ENCODE results near the gene PTPRD. TPM values are rescaled to one million over a fixed set of nuclear protein-coding genes. Genes with fewer than 3 reads are reported as not detected.

The PTPRD gene
- total RNA-seq, 1 donor from 2014 or later = 30.8 TPM

GRCh38 chr9:10112070-10112469 is 500.7 kb downstream of the PTPRD start:
- H3K9me3 ChIP-seq = no peaks in the 10 kb centered on the region
- no peak for TF ChIP-seq CTCF (IDR thresholded peaks at IDR 0.05)
- no peak overlapping the region for H3K27ac ChIP-seq
- no peak for DNase-seq
- H3K4me3 ChIP-seq = no peak overlapping the region
- no peak for ATAC-seq
- no peaks in the 10 kb centered on the region for H3K27me3 ChIP-seq
- no peaks in the 10 kb centered on the region for H3K36me3 ChIP-seq
- H3K4me1 ChIP-seq = no peaks in the 10 kb centered on the region
- intact Hi-C loops (cut with DNase I) = no loop called here

DNA sequence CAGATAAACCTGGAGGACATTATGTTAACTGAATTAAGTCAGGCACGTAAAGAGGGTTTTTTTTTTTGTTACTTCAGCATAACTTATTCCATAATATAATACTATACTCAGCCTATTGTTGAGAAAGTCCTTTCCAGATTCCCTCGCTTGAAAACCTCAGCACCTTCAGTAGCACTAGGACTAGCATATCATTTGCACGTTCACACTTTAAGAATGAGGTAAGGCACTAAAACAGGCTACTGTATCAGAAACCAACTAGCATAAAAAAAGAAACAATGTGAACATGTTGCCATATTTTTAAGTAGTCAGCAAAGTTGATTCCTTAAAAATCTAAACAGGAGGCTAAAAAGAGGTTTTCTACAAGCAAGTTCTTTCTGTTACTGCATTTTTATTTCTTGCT is 504.0 kb downstream of the PTPRD start:
- Histone ChIP-seq H3K9me3 (no peaks in the 10 kb centered on the region), H3K4me1 (no peaks in the 10 kb centered on the region), H3K4me3 (no peak overlapping the region), H3K27ac (no peak overlapping the region), H3K36me3 (no peaks in the 10 kb centered on the region), H3K27me3 (no peaks in the 10 kb centered on the region)
- TF ChIP-seq CTCF (IDR thresholded peaks at IDR 0.05) = no peak
- no peak for ATAC-seq
- intact Hi-C loops (cut with DNase I) = no loop called here
- DNase-seq = no peak

GRCh38 chr9:10104774-10105173 is 508.0 kb downstream of the PTPRD start:
- no peaks in the 10 kb centered on the region for H3K36me3 ChIP-seq
- no peaks in the 10 kb centered on the region for H3K4me1 ChIP-seq
- H3K27me3 ChIP-seq = no peaks in the 10 kb centered on the region
- intact Hi-C loops (cut with DNase I) = no loop called here
- ATAC-seq = no peak
- no peaks in the 10 kb centered on the region for H3K9me3 ChIP-seq
- no peak overlapping the region for H3K27ac ChIP-seq
- no peak for DNase-seq
- TF ChIP-seq CTCF (IDR thresholded peaks at IDR 0.05) = no peak
- no peak overlapping the region for H3K4me3 ChIP-seq

DNA sequence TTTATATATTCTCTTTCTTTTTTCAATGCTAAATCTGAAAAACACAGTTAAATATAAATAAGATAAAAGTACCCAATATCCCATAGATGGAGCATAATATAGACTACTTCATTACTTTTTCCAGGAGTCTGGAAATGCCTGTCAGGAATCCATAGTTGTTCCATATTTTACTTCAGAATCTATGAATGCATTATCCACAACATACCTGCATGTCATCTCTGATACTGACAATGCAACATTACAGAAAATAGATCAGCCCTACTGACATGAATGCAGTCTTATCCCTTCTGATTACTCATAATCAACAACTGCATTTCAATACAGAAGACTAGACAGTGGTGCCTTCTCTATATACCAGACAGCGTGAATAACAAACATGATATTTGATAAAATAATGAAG is 517.6 kb downstream of the PTPRD start:
- H3K27ac ChIP-seq = no peak overlapping the region
- ATAC-seq = no peak
- no peak for TF ChIP-seq CTCF (IDR thresholded peaks at IDR 0.05)
- no peaks in the 10 kb centered on the region for H3K27me3 ChIP-seq
- no peaks in the 10 kb centered on the region for H3K36me3 ChIP-seq
- no peaks in the 10 kb centered on the region for H3K9me3 ChIP-seq
- no peak for DNase-seq
- intact Hi-C loops (cut with DNase I) = no loop called here
- H3K4me3 ChIP-seq = no peak overlapping the region
- H3K4me1 ChIP-seq = no peaks in the 10 kb centered on the region

- no peaks in the 10 kb centered on the region for H3K9me3 ChIP-seq
- intact Hi-C loops (cut with DNase I) = no loop called here
Observed at GRCh38 chr9:10094563-10094962, 518.2 kb downstream of the PTPRD start.

More at GRCh38 chr9:10094563-10094962, 518.2 kb downstream of the PTPRD start:
- H3K27ac ChIP-seq = no peak overlapping the region
- no peaks in the 10 kb centered on the region for H3K36me3 ChIP-seq
- no peak for TF ChIP-seq CTCF (IDR thresholded peaks at IDR 0.05)
- no peaks in the 10 kb centered on the region for H3K27me3 ChIP-seq
- H3K4me1 ChIP-seq = no peaks in the 10 kb centered on the region
- ATAC-seq (no peak), DNase-seq (no peak)
- no peak overlapping the region for H3K4me3 ChIP-seq
